Lung (tissue), 12 donors: ENCODE results near the gene SCUBE3. TPM values are rescaled to one million over a fixed set of nuclear protein-coding genes. Genes with fewer than 3 reads are reported as not detected.

Experiments used
- ATAC-seq: fragments of 200-7000 bp; cut with Tn5 transposase; one replicate; pipeline ENCODE4 v1.9.1; 2020; ENCODE audit warnings: moderate number of reproducible peaks; ENCODE audit not compliant: insufficient read depth, low FRiP score
- DNase-seq, 3 donors: peaks; one replicate each; pipeline ENCODE4 v3.0.0-alpha.2; 2013 to 2017
- H3K27ac ChIP-seq, 2 donors: one replicate each; pipeline ENCODE4 v1.5.1; 2013; ENCODE audit warnings: mild to moderate bottlenecking in 2 of 2, moderate library complexity in 2 of 2, control low read depth in 1 of 2, inconsistent platforms in 1 of 2, low read depth in 1 of 2, low read length in 1 of 2
- H3K27me3 ChIP-seq, 3 donors: one replicate each; pipeline ENCODE4 v1.5.1; 2013; ENCODE audit warnings: low read length in 2 of 3; ENCODE audit not compliant: control insufficient read depth in 3 of 3, insufficient read depth in 3 of 3
- H3K36me3 ChIP-seq, 4 donors: one replicate each; pipeline ENCODE4 v1.5.1; 2013; ENCODE audit warnings: low read length in 4 of 4, mild to moderate bottlenecking in 1 of 4, moderate library complexity in 1 of 4; ENCODE audit not compliant: control insufficient read depth in 4 of 4, insufficient read depth in 4 of 4
- H3K4me1 ChIP-seq, 5 donors: one replicate each; pipeline ENCODE4 v1.5.1; 2013; ENCODE audit warnings: low read length in 5 of 5, mild to moderate bottlenecking in 2 of 5, moderate library complexity in 1 of 5; ENCODE audit not compliant: control insufficient read depth in 5 of 5, insufficient read depth in 5 of 5
- H3K4me3 ChIP-seq: one replicate; pipeline ENCODE4 v1.5.1; 2013; ENCODE audit warnings: mild to moderate bottlenecking, control low read depth, moderate library complexity
- H3K9ac ChIP-seq, 2 donors: one replicate each; pipeline ENCODE4 v1.5.1; 2013; ENCODE audit warnings: low read length in 2 of 2, control low read depth in 1 of 2; ENCODE audit not compliant: insufficient read depth in 1 of 2
- H3K9me3 ChIP-seq, 4 donors: one replicate each; pipeline ENCODE4 v1.5.1; 2013; ENCODE audit warnings: low read length in 3 of 4, mild to moderate bottlenecking in 1 of 4, moderate library complexity in 1 of 4; ENCODE audit not compliant: control insufficient read depth in 4 of 4, insufficient read depth in 3 of 4
- WGBS, 2 donors: extraction: QIAGEN DNeasy Blood & Tissue Kit; methylation state at CpG; one replicate each; pipeline ENCODE4 v1.1.7; 2013; 5-methylcytosine and 5-hydroxymethylcytosine counted together
- polyA plus RNA-seq, 2 donors: library from polyadenylated mRNA; stranded (reverse); fragments of 200-250 nt; gene quantifications; one replicate each; pipeline ENCODE4 v1.2.1, GENCODE V29; 2013
- total RNA-seq, 2 donors: library from RNA; depleted of rRNA in 1 of 2; stranded (reverse); fragments of >200 nt in 1 of 2; gene quantifications; one replicate each; pipeline ENCODE4 v1.2.1, GENCODE V29; 2014 to 2021
- TF ChIP-seq, protein P1 (sequence below): IDR thresholded peaks from 2 replicates; pipeline ENCODE4 v1.5.1; 2012; ENCODE audit warnings: mild to moderate bottlenecking; ENCODE audit errors: control extremely low read depth, extremely low read depth
- donor health status: control.
- donor health status: control.
- donor health status: Bipolar disorder and iron deficiency.
- donor health status: healthy.
- donor health status: DM: yes; HTN: yes; CAD: no.

The SCUBE3 gene
- total and polyA plus RNA-seq, 4 donors = 0.02 to 2.1 (median 0.92) TPM

DNA sequence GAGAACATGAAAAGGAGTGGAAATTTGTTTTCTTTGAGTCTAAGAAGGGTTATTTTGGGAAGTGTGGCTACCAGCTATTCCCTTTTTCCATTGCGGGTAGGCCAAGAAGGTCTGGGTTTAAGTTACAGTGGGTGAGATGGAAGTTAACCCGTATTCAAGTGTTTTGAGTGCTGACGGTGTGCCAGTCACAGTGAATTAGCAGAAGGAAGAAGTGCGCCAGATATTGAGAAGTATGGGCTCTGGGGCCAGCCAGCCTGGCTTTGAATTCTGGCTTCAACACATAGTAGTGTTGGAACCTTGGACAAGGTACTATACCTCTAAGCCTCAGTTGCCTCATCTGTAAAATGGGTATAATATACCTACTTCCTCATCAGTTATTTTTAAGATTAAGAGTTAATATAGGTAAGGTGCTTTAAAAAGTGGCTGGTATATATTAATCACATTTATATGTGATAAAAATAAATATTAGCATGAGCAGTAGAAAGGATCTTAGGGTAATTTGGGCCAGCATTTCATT lies 62.0 kb downstream of the SCUBE3 start:
- Histone ChIP-seq H3K9me3 (no peaks in the 10 kb centered on the region), H3K9ac (no peak overlapping the region), H3K36me3 (peaks cover 0 to 1% (median 0%) of the 10 kb centered on the region in 4 donors), H3K27me3 (no peaks in the 10 kb centered on the region), H3K4me3 (no peak overlapping the region), H3K4me1 (peaks cover 0 to 7% (median 4%) of the 10 kb centered on the region in 5 donors), H3K27ac (no peak overlapping the region)
- no peak for DNase-seq
- WGBS, 2 donors = 69 to 75% methylated on average over 4 of the region's 4 CpGs
- no peak for ATAC-seq
- TF ChIP-seq, protein P1, sequence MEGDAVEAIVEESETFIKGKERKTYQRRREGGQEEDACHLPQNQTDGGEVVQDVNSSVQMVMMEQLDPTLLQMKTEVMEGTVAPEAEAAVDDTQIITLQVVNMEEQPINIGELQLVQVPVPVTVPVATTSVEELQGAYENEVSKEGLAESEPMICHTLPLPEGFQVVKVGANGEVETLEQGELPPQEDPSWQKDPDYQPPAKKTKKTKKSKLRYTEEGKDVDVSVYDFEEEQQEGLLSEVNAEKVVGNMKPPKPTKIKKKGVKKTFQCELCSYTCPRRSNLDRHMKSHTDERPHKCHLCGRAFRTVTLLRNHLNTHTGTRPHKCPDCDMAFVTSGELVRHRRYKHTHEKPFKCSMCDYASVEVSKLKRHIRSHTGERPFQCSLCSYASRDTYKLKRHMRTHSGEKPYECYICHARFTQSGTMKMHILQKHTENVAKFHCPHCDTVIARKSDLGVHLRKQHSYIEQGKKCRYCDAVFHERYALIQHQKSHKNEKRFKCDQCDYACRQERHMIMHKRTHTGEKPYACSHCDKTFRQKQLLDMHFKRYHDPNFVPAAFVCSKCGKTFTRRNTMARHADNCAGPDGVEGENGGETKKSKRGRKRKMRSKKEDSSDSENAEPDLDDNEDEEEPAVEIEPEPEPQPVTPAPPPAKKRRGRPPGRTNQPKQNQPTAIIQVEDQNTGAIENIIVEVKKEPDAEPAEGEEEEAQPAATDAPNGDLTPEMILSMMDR = no peak

DNA sequence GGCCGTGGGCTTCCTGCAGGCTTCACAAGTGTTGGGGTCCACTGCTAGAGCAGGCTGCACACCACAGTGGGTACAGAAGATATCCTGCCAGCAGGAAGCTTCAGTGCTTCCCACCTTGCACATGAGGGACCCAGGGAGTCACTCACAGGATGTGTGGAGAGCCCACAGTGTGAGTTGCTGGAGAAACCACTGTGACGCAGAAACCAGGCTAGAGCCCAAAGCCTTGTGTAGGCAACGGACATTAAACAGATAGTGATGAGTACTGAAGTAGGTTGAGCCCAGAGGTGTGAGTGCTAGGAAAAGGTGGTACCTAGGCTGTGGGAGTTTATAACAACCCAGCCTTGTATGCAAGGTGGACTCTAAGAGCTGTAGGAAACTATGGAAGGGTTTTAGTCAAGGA lies 65.0 kb downstream of the SCUBE3 start:
- no peak overlapping the region for H3K4me3 ChIP-seq
- TF ChIP-seq, protein P1 = no peak
- DNase-seq (no peak), ATAC-seq (no peak)
- peaks cover 6 to 14% (median 11%) of the 10 kb centered on the region in 4 donors for H3K36me3 ChIP-seq
- H3K27ac ChIP-seq = no peak overlapping the region
- no peak overlapping the region for H3K9ac ChIP-seq
- peaks cover 0 to 7% (median 6%) of the 10 kb centered on the region in 5 donors for H3K4me1 ChIP-seq
- no peaks in the 10 kb centered on the region for H3K9me3 ChIP-seq
- WGBS, 2 donors = 94 to 98% methylated on average over 3 of the region's 3 CpGs
- no peaks in the 10 kb centered on the region for H3K27me3 ChIP-seq

DNA sequence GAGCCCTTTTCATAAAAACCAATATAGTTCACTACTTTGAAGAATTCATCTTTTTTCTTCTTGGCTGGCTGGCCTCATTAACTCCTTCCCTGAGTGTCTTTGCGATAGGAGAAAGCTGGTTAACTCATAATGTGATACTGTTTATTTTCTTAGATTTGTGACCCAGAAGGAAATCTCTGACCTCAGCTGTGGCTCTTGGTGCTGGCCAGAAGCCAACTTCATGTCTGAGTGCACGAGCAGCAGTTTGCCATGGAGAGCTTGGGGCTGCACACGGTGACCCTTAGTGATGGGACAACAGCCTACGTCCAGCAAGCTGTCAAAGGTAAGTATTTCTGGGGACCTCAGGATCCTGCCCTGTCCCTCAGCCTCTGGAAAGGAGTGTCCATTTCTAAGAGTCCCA lies 67.1 kb downstream of the SCUBE3 start:
- DNase-seq = peak; percentile 21 to 51 (median 32)
- Histone ChIP-seq H3K4me1 (peaks cover 0 to 7% (median 0%) of the 10 kb centered on the region in 5 donors), H3K36me3 (peaks cover 12 to 18% (median 15%) of the 10 kb centered on the region in 4 donors), H3K9ac (no peak overlapping the region), H3K27me3 (no peaks in the 10 kb centered on the region), H3K9me3 (no peaks in the 10 kb centered on the region), H3K4me3 (no peak overlapping the region), H3K27ac (no peak overlapping the region)
- TF ChIP-seq, protein P1 = no peak
- 66 to 69% methylated on average over 4 of the region's 4 CpGs for WGBS, 2 donors
- no peak for ATAC-seq

DNA sequence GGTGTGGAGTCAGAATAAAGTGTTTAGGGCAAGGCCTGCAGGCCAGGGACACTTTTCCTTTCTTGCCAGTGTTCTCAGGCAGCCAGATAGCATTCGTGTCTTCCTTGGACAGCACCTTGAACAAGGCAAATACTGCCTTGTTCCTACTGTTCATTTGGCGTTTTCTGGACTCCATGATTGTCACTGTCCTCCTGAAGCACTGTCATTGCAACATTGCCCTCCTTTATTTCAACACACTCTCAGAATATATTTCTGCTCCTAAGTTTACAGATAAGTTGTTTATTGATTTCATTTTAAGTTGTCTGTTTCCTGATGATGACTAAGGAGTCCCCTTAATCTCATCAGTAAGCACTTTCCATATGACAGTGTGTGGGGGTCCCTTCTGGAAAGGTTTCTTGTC lies 68.7 kb downstream of the SCUBE3 start:
- TF ChIP-seq, protein P1 = no peak
- no peak for ATAC-seq
- Histone ChIP-seq H3K9ac (no peak overlapping the region), H3K27ac (no peak overlapping the region), H3K27me3 (no peaks in the 10 kb centered on the region), H3K9me3 (no peaks in the 10 kb centered on the region), H3K4me3 (no peak overlapping the region), H3K4me1 (peaks cover 0 to 7% (median 0%) of the 10 kb centered on the region in 5 donors), H3K36me3 (peaks cover 12 to 30% (median 24%) of the 10 kb centered on the region in 4 donors)
- no peak for DNase-seq
- WGBS, 2 donors = 80 to 83% methylated on average over 2 of the region's 2 CpGs
